Upper lobe of left lung (tissue), 4 donors: ENCODE data around the gene SPSB4.

Source experiments
- CTCF ChIP-seq, 6 experiments: fragments of 450-650 bp in 4 of 6; fragments of 200-600 bp in 2 of 6; sonication (generic) in 2 of 6; IDR thresholded peaks; one replicate each; pipeline ENCODE4 v1.5.1; 2016 to 2019; ENCODE audit warnings: antibody characterized with exemption in 6 of 6
- POLR2A ChIP-seq, 4 donors: fragments of 450-650 bp; IDR thresholded peaks; one replicate each; pipeline ENCODE4 v1.5.1; 2016 to 2017; ENCODE audit warnings: antibody characterized with exemption in 4 of 4, mild to moderate bottlenecking in 2 of 4
- POLR2AphosphoS5 ChIP-seq, 2 donors: sonication (generic); formaldehyde crosslinking; IDR thresholded peaks; one replicate each; pipeline ENCODE4 v1.5.1; 2017; ENCODE audit warnings: antibody characterized with exemption in 2 of 2

- TF ChIP-seq CTCF (IDR thresholded peaks at IDR 0.05) (no peak), POLR2AphosphoS5 (IDR thresholded peaks at IDR 0.05) (no peak), POLR2A (IDR thresholded peaks at IDR 0.05) (no peak)
Measured at GRCh38 chr3:141077631-141078030, 26.5 kb downstream of the SPSB4 start.
